K562 (cell line): ENCODE data around the gene C20orf96. TPM values are rescaled to one million over a fixed set of nuclear protein-coding genes. Genes with fewer than 3 reads are reported as not detected.

Source experiments
- BHLHE40 ChIP-seq: IDR thresholded peaks from 2 replicates; pipeline ENCODE4 v1.6.1; 2011; ENCODE audit warnings: low read length, improper control_type of control experiment
- E2F3 ChIP-seq: fragments of 250-450 bp; sonication (Bioruptor Pico); IDR thresholded peaks from 2 replicates; pipeline ENCODE4 v1.4.0; 2020; ENCODE audit warnings: mild to moderate bottlenecking
- ELF4 ChIP-seq: fragments of 450-650 bp; formaldehyde crosslinking; IDR thresholded peaks from 2 replicates; pipeline ENCODE4 v1.4.0; 2022; ENCODE audit warnings: missing genetic modification characterization
- FOXM1 ChIP-seq, 2 experiments: fragments of 450-650 bp in 1 of 2; sonication (generic) in 1 of 2; formaldehyde crosslinking in 1 of 2; IDR thresholded peaks; 2 replicates each; pipeline versions ENCODE4 v1.6.1 to v1.9.0; 2017 to 2022; ENCODE audit warnings: low read depth in 2 of 2, mild to moderate bottlenecking in 2 of 2, missing genetic modification reagents in 1 of 2, moderate library complexity in 1 of 2
- FOXP1 ChIP-seq: sonication (generic); formaldehyde crosslinking; IDR thresholded peaks from 2 replicates; pipeline ENCODE4 v1.8.0; 2022; ENCODE audit warnings: mild to moderate bottlenecking, missing genetic modification reagents
- HNRNPLL ChIP-seq: fragments of 200-400 bp; formaldehyde crosslinking; IDR thresholded peaks from 2 replicates; pipeline ENCODE4 v1.6.1; 2017; ENCODE audit warnings: low read length, low read depth, mild to moderate bottlenecking; ENCODE audit not compliant: poor library complexity, severe bottlenecking
- MBD2 ChIP-seq: sonication (generic); IDR thresholded peaks from 2 replicates; pipeline ENCODE4 v1.6.1; 2016; ENCODE audit warnings: low read depth, borderline replicate concordance
- MIER1 ChIP-seq: fragments of 450-650 bp; IDR thresholded peaks from 2 replicates; pipeline ENCODE4 v1.6.1; 2016; ENCODE audit warnings: antibody characterized with exemption, mild to moderate bottlenecking, low read depth
- MTA3 ChIP-seq: fragments of 450-650 bp; formaldehyde crosslinking; IDR thresholded peaks from 2 replicates; pipeline ENCODE4 v1.6.1; 2017; ENCODE audit warnings: mild to moderate bottlenecking, borderline replicate concordance
- MXI1 ChIP-seq: IDR thresholded peaks from 2 replicates; pipeline ENCODE4 v1.6.1; 2011; ENCODE audit warnings: low read depth, mild to moderate bottlenecking, improper control_type of control experiment, low read length
- MYBL2 ChIP-seq, 2 experiments: fragments of 450-650 bp in 1 of 2; sonication (generic) in 1 of 2; formaldehyde crosslinking in 1 of 2; IDR thresholded peaks; 2 replicates each; pipeline versions ENCODE4 v1.6.1 to v1.8.1; 2017 to 2022; ENCODE audit warnings: borderline replicate concordance in 1 of 2, inconsistent platforms in 1 of 2, low read depth in 1 of 2, mild to moderate bottlenecking in 1 of 2, missing genetic modification reagents in 1 of 2, moderate library complexity in 1 of 2
- NCOR1 ChIP-seq: fragments of 450-650 bp; IDR thresholded peaks from 2 replicates; pipeline ENCODE4 v1.6.1; 2016; ENCODE audit warnings: mild to moderate bottlenecking, moderate library complexity
- PHF8 ChIP-seq: fragments of 200-600 bp; sonication (generic); IDR thresholded peaks from 2 replicates; pipeline ENCODE4 v1.6.1; 2012; ENCODE audit warnings: mixed run types, mild to moderate bottlenecking, inconsistent platforms, low read length, moderate library complexity, borderline replicate concordance
- POLR2B ChIP-seq: fragments of 450-650 bp; IDR thresholded peaks from 2 replicates; pipeline ENCODE4 v1.6.1; 2018; ENCODE audit warnings: low read depth; ENCODE audit not compliant: partially characterized antibody
- PREB ChIP-seq: sonication (generic); formaldehyde crosslinking; IDR thresholded peaks from 2 replicates; pipeline ENCODE4 v1.8.1; 2023; ENCODE audit warnings: mild to moderate bottlenecking, missing genetic modification reagents
- SAP30 ChIP-seq: fragments of 200-600 bp; sonication (generic); IDR thresholded peaks from 2 replicates; pipeline ENCODE4 v1.6.1; 2012; ENCODE audit warnings: borderline replicate concordance, low read depth, mild to moderate bottlenecking, moderate library complexity, low read length, control low read depth, inconsistent platforms; ENCODE audit not compliant: insufficient read depth, poor library complexity, severe bottlenecking
- SIN3A ChIP-seq, 2 experiments: fragments of 150-350 bp in 1 of 2; IDR thresholded peaks; 2 replicates each; pipeline ENCODE4 v1.6.1; 2011 to 2016; ENCODE audit warnings: borderline replicate concordance in 2 of 2, low read depth in 2 of 2, low read length in 2 of 2, mild to moderate bottlenecking in 2 of 2, moderate library complexity in 2 of 2; ENCODE audit not compliant: control insufficient read depth in 1 of 2
- SIX5 ChIP-seq, 2 experiments: IDR thresholded peaks; 2 replicates each; pipeline ENCODE4 v1.6.1; 2011; ENCODE audit warnings: low read length in 2 of 2, borderline replicate concordance in 1 of 2, low read depth in 1 of 2, mild to moderate bottlenecking in 1 of 2, moderate library complexity in 1 of 2; ENCODE audit not compliant: insufficient read depth in 1 of 2
- SMARCA4 ChIP-seq: fragments of 450-650 bp; IDR thresholded peaks from 2 replicates; pipeline ENCODE4 v1.6.1; 2016
- TCF7 ChIP-seq: sonication (generic); IDR thresholded peaks from 2 replicates; pipeline ENCODE4 v1.6.1; 2016; ENCODE audit warnings: antibody characterized with exemption, borderline replicate concordance
- TEAD1 ChIP-seq, 2 experiments: fragments of 450-650 bp in 1 of 2; sonication (generic) in 1 of 2; formaldehyde crosslinking; IDR thresholded peaks; 2 replicates each; pipeline versions ENCODE4 v1.4.0 to v1.8.0; 2020 to 2022; ENCODE audit warnings: mild to moderate bottlenecking in 2 of 2, missing genetic modification reagents in 1 of 2
- ZBTB17 ChIP-seq: fragments of 450-650 bp; formaldehyde crosslinking; IDR thresholded peaks from 2 replicates; pipeline ENCODE4 v1.4.0; 2020; ENCODE audit warnings: mild to moderate bottlenecking
- ZBTB33 ChIP-seq: sonication (generic); formaldehyde crosslinking; IDR thresholded peaks from 2 replicates; pipeline ENCODE4 v1.8.1; 2023; ENCODE audit warnings: mild to moderate bottlenecking, missing genetic modification reagents
- ZNF143 ChIP-seq: sonication (generic); formaldehyde crosslinking; IDR thresholded peaks from 2 replicates; pipeline ENCODE4 v1.9.0; 2022; ENCODE audit warnings: mild to moderate bottlenecking, missing genetic modification reagents
- polyA plus RNA-seq, 8 experiments: library from polyadenylated mRNA; depleted of rRNA in 4 of 8; stranded (reverse) in 5 of 8; unstranded in 3 of 8; fragments of >200 nt; fragmentation: Nextera tagmentation in 2 of 8; fragmentation: Illumina TruSeq in 1 of 8; extraction: Ambion mirVana in 2 of 8; extraction: Trizol in 1 of 8; gene quantifications; 2 replicates each; pipeline versions ENCODE4 v1.2.1 to v1.2.3, GENCODE V29; 2011 to 2014; ENCODE audit warnings: inconsistent platforms in 1 of 8, missing spikeins in 1 of 8
- total RNA-seq, 7 experiments: library from RNA; depleted of rRNA in 6 of 7; stranded (reverse); fragments of >200 nt in 6 of 7; fragmentation: Illumina TruSeq in 2 of 7; extraction: Trizol in 2 of 7; gene quantifications; 2 replicates each; pipeline versions ENCODE4 v1.2.1 to v1.2.3, GENCODE V29; 2011 to 2021; ENCODE audit warnings: low replicate concordance in 1 of 7

The C20orf96 gene
- total and polyA plus RNA-seq, 9 of the 15 experiments (the other 6 are each of a cell fraction or from before 2014, with no cell fraction given) = 1.7 to 11.7 (median 4.2) TPM

GRCh38 chr20:327186-328026, 36.9 kb upstream of the C20orf96 start (continued):
- TF ChIP-seq NCOR1 (peak; percentile 18; the same call in 1 of the 2 replicates), ELF4 (CRISPR knock-in tag) (no peak), HNRNPLL (peak; percentile 64), FOXM1 (IDR thresholded peaks at IDR 0.05; ENCODE audit: low read depth) (no peak), FOXM1 (CRISPR knock-in tag; IDR thresholded peaks at IDR 0.05; ENCODE audit: low read depth) (peak; percentile 42; the same call in 1 of the 2 replicates), SIN3A (IDR thresholded peaks at IDR 0.05; ENCODE audit: borderline replicate concordance in 2 of 2, control insufficient read depth in 1 of 2, low read depth in 2 of 2, low read length in 2 of 2) (peak; percentile 27 to 52; a peak in 1 of 4 replicates), MXI1 (peak; percentile 61; the same call in 1 of the 2 replicates), PHF8 (peak; percentile 51; the same call in 1 of the 2 replicates), BHLHE40 (peak; percentile 67), TEAD1 (CRISPR knock-in tag; IDR thresholded peaks at IDR 0.05) (peak in 1 of 2 experiments; percentile 62; a peak in 1 of 4 replicates), PREB (no peak), ZBTB17 (CRISPR knock-in tag) (0 out of 2 replicates have a peak, but pooled peaks have one; percentile 23), MYBL2 (IDR thresholded peaks at IDR 0.05; ENCODE audit: low read depth) (no peak), MYBL2 (CRISPR knock-in tag; IDR thresholded peaks at IDR 0.05; ENCODE audit: borderline replicate concordance) (no peak), MBD2 (no peak), ZBTB33 (CRISPR knock-in tag) (peak; percentile 59), E2F3 (CRISPR knock-in tag) (no peak), TCF7 (0 out of 2 replicates have a peak, but pooled peaks have one; percentile 66), POLR2B (peak; percentile 26), SIX5 (IDR thresholded peaks at IDR 0.05; ENCODE audit: borderline replicate concordance in 1 of 2, insufficient read depth in 1 of 2, low read depth in 1 of 2, low read length in 2 of 2) (no peak), SMARCA4 (no peak), SAP30 (peak; percentile 18), ZNF143 (CRISPR knock-in tag) (no peak), MTA3 (peak; percentile 34), MIER1 (no peak), FOXP1 (0 out of 2 replicates have a peak, but pooled peaks have one; percentile 18)
